Activated CD4-positive, alpha-beta T cell treated with anti-CD3 and anti-CD28 coated beads, Interleukin-2, amount 50 U/mL, for 24 hours (primary cell): ENCODE measurements around the gene SLC12A4.

Experiments
- DNase-seq, 2 donors: peaks; one replicate each; pipeline ENCODE4 v3.0.0-alpha.2; 2020; ENCODE audit warnings: low read depth in 1 of 2, low spot score in 1 of 2

Gene SLC12A4

DNA sequence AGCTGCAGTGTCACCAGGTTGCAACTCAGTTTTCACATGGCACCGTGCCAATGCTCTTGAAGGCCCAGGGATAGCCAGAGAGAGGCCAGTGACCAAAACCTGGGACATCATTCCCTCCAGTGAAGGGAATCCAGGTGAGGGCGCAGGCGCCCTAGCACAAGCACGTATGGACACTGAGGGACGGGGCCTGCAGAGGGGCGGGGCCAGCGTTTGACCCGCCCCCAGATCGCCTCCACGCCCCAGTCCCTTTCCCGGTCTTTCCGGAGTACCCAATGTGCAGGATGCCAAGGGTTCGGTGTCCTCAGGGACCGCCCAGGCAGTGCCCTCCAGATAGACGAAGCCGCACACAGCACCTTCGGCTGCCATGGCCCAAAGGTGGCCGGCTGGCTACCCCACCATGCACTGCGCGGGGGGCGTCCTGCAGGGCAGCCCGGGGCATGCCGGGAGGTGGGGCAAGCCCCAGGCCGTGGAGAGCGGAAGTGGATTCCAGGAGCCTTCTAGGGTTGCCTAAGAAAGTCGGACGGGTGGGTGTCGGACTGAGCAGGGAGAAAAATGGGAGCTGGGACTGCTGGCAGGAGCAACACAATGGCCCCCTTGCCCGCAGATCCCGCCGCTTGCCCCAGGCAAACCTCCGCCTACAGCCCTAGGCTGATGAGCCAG, 4.6 kb downstream of the SLC12A4 start:
- DNase-seq = no peak

DNA sequence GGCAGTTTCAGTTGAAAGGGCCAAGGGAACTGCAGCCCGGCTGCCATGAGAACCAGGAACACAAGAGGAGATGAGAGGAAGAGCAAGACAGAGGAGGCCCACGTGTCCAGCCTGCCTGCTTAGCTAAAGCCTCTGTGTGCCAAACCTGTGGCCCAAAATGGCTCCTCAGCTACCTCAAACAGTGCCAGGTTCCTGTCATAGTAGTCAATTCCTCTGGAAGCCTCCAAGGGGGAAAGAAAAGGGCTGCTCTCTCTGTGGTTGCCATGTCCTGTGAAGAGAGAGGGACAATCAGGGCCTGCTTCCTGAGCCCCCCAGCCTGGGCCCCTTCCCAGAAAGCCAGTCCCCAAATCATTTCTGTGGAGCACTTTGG, 5.2 kb downstream of the SLC12A4 start:
- no peak for DNase-seq

DNA sequence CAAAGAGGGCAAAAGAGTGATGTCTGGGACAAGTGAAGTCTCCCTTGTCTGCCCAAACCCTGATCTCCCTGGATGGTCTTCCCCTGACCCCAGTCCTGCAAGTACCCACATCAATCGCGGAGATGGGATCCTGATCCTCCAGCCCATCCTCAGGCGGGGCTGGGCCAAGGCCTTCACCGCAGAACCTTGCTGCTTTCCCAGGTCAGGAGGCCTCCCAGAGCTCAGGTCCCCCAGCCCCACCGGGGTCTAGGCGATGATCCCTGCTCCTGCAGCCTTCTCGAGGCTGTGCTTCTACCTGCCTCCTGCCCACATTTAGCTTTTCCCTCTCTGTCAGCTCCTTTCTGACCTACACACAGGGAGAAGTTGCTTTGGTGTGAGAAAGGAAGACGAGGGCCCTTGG, 6.3 kb downstream of the SLC12A4 start:
- no peak for DNase-seq

DNA sequence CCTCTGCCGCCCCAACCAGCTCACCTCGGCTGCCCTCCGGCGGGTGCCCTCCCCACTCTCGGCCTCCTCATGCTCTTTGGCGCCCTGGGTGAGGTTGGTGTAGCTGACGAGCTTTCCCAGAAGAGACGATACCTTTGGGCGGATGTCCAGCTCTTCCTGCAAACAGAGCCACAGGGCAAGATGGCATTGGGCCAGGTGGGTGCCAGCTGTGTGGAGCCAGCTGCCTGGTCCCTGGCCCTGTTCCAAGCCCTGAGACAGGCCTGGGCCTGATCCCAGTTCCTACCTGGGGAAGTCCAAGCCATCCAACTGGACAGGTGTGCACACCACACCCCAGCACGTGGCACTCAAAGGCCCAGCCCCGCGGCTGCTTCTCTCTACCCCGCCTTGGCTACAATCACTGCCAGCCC, 6.9 kb downstream of the SLC12A4 start:
- DNase-seq = no peak

DNA sequence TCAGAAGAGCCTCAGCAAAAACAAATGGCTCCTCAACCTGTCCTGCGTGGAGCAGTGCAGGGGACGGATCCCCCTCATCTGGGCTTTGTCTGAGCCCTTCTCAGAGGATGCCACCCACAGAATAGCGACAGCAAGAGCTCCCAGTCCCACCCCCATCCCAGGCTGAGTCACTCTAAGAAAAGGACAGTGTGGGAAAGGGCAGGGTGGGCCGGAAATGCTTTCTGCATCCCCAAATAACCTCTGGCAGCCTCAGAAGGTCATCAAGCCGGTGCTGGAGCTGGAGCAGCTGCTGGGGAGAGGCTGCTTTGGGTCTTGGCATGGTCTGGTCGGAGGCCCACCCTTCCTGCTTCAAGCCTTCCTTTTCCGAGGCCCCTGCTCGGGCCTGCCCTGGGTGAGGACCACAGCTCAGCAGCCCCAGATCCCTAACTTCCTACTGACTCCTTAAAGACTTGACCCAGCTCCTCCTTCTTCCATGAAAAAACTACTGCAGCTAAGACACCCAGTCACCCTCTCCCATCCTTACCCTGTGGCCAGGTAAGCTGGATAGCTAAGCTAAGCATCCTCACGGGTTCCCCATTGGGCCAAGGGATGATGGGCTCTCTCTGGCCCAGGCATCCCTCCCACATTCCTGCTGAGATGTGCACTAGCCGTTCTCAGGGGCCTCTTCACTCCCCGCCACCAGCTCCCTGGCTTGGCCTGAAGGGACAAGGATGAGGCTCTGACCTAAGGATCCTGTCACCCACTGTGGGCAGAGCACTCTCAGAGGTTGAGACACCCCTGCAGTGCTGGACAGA, 8.7 kb downstream of the SLC12A4 start:
- no peak for DNase-seq

DNA sequence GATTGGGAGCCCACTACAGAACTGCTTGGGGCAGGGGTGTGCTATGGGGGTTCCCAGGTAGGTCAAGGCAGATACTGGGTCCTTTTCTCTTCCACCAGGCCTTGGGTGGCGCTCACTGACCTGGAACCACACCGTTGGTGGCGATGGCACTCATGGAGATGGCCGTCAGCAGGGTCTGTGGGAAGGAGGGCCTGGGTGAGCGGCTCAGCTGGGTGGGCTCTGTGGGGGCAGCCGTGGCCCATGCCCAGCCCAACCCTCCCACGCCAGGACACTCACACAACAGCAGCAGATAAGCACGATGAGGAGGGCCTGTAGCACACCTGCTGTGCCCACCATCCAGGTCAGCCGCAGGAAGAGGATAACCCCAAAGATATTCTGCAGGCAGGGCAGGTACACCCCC, 10.8 kb downstream of the SLC12A4 start:
- DNase-seq = no peak

DNA sequence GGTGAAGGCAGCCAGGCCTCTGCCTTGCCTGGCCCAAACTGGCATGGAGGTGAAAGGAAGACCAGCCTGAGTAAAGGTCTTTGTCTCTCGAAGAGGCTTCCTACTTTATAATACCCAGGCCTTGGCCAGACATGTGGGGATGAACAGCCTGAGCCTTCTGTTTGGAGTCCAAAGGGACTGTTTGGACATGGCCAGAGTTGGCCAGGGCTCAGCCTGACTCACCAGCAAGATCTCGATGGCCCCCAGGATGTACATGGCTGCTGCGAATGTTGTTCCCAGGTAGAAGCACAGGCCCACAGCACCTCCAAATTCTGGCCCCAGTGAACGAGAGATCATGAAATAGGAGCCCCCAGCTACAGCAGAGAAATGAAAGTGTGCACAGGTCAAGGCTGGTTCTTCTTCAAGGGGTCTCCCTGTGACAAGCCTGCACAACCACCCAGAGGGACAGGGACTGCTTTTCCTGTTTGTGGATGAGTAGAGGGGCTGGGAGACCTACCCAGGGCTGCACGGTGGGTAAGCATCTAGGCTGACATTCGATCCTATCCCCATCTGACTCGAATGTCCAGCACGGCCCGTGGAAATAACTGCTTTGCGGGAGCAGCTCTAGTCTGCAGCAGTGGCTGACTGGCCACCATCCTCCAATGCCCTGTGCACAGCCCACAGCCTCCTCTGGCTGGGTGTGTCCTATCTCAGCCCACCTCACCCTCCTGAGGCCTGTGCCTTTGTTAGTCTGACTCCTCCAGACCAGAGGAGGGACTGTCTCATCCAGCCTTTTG, 13.8 kb downstream of the SLC12A4 start:
- no peak for DNase-seq

DNA sequence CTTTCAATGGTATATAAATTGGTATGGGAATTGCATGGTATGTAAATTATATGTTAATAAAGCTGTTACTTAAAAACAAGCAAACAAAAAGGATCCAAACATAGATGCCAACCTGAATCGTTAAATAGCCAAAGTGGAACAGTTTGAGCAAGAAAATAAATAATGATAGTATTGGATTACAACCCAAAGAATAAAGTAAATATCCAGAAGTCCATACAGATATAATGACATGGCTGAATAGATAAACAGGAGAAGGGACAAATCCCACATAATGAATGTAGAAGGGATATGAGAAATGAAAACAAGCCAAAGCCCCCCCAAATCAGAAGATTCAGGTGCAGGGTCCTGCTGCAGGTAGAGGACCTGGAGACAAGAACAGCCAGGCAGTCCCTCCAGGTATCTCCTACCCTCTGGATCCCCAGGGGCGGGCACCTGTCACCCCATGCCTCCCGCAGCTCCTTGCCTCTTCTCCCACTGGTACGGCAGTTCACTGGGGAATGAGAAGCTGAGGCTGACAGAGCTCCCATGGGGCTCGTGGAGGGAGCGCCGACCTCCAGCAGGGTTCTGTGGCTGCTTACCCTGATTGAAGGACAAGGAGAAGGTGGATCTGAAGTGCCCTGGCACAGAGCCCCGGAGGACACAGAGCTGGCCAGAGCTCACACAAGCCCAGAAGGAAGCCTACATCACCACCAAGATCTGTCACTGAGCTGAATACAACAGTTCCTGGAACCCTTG, 14.6 kb downstream of the SLC12A4 start:
- no peak for DNase-seq

DNA sequence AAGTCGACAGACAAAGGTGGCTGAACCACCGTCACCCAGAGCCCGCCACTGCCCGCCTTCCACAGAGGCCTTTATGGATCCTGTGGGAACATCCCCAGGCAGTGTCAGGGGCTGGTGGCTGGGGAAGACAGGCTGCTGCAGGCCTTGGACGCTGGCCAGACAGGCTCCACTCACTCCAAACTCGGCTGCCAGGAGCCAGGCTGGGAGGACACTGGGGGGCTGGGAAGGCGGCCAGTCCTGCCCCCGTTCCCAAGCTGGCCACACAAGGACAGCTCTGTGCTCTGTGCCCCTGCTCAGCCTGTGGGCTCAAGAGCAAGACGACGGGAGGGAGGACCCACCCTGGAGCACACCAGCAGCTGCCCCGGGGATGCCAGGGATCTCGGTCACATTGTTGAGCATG, 17.0 kb downstream of the SLC12A4 start:
- no peak for DNase-seq

DNA sequence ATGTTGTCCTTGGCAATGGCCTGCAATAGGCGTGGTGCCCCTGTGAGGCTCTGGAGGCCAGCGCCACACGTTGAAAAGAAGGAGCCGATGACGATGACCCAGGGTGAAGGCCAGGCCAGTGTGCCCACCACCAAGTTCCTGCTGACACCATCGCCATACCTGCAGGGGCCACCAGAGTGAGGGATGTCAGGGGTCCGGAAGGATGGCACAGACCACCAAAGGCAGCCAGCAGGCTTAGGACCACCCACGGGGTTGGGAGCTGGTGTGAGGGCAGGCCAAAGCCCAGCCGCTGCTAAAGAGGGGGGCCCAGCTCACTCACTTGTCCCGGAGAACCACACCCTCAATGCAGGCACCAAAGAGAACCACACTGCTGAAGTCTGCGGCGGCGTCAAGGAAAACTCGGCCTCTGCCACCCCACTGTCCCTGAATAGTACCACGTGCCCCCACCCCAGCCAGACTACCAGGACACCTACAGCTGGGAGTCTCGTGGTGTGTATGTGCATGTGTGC, 18.0 kb downstream of the SLC12A4 start:
- no peak for DNase-seq

DNA sequence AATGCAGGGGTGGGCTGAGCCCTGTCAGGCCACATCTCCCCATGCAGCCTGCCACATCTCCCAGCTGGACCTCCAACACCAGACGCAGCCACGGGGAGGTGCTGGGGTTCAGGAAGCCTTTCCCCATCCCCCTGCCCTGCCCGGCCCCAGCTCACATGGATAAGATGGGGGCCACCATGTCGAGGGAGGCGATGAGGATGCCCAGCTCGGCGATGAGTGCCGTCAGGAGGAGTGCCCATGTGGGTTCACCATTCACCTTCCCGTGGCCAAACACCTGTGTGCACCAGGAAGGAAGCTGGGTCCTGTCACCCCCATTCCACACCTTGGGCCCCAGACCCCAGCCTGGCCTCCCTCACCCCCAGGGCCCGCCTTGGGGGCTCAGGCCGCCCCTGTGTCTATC, 18.8 kb downstream of the SLC12A4 start:
- no peak for DNase-seq

DNA sequence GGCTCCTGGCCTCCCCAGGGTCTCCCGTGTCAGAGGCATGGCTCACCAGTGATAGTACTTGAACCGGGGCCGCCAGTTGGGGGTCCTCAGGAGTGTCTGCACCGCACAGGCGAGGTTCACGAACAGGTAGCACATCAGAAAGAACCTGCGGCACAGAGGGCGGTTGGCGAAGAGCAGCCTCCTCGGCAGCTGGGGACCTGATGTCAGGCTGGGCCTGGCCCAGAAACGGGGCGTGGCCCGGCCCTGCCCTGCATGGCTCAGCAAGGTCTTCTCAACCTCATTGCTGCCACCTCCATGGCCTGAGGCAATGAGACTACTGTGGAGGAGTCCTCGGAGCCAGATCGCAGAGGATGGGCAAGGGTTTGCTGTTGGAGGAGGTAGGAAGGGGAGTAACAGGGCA, 20.4 kb downstream of the SLC12A4 start:
- DNase-seq = no peak

DNA sequence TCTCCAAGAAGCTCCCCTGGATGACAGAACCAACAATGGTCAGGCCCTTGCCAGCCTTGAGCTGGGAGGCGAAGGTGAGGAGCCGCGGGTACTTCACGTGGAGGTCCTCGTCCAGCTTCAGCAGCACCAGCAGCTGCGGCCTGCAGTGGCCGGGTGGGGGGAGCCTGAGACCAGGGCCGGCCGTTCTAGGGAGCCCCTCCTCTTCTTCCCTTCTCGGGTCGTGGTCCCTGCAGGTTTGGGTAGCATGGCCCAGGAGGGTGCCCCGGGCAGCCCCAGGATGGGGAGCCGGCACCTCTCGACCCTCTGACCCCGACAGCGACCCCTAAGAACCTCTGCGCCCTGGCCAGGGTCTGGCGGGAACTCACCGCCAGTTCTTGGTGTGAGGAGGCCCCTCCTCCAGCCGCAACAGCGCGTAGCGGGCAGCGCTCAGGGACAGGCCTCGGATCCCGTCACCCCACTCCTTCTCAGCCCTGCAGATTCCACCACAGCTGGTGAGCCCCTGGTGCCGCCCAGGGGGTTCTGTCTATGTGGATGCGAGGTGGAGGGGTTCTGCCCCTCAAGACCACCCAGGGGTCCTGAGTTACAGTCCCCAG, 21.4 kb downstream of the SLC12A4 start:
- no peak for DNase-seq

DNA sequence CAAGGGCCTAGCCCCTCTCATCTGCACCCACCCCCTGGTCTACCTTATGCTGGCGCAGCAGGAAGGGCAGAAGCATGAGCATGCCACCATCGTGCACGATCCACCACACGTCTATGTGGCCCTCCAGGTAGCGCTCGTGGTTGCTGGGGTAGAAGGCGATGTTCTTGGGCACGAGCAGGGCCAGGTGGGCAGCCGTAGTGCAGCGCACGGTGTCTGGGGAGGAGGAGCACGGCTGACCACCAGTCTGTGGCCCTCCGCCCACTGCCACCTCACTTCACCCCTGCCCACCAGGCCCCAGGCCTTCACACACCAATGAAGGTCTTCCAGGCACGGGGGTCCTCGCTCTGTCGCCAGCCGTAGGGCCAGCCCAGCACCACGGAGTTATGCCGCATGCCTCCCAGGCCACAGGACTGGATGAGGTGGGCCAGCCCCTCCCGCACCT, 22.3 kb downstream of the SLC12A4 start:
- DNase-seq = no peak

DNA sequence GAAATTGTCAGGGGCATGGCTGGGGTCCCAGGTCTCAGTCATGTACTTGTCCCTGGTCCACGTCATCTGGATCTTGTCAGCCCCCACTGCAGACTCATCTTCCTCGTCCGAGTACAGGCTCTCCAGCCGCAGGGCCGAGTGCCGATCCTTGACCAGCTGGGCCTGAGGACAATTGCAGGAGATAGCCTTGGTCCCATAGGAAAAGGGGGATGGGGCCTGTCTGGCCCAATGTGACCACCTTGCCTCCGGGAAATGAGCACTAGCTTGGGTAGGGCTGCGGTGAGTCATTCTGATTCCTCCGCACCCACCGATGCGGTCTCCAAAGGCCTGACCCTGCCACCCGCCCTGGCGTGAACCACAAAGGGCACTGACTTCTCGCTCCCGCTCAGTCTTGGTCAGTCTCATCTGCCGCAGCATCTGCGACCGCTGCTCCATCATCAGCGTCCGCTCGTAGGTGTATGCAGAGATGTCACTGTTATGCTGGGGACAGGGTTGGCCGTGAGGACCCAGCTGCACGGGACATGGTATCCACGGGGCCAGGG, 23.0 kb downstream of the SLC12A4 start:
- no peak for DNase-seq

DNA sequence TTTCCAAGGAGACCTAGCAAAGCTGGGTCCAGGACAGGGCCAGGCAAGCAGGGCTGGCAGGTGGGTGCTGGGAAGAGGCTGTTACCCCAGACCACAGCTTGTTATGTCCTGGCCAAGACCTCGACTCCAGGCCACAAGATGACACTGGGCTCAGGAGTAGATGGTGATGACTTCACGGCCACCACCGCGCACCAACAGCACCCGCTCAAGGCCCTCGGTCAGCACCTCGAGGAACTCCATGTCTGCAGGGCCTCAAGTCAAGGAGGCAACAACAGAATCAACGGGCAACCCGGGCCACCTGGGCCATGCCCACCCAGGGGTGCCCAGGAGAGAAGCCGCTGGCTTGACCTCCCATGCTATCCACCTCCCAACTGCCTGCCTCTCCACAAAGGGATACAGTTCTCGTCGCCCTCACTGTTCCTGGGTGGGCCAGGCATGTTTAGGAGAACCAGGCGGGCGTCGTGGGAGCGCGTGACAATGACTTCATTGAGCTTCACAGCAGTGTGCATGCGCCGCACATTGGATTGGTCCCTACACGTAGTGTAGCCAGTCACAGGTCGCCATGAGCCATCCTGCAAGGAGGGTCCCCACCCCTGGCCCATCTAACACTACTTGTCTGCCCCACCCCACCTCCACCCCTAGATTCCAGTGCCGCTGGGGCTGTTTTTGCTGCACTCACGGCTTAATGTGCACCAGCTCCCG, 23.6 kb downstream of the SLC12A4 start:
- DNase-seq = no peak

DNA sequence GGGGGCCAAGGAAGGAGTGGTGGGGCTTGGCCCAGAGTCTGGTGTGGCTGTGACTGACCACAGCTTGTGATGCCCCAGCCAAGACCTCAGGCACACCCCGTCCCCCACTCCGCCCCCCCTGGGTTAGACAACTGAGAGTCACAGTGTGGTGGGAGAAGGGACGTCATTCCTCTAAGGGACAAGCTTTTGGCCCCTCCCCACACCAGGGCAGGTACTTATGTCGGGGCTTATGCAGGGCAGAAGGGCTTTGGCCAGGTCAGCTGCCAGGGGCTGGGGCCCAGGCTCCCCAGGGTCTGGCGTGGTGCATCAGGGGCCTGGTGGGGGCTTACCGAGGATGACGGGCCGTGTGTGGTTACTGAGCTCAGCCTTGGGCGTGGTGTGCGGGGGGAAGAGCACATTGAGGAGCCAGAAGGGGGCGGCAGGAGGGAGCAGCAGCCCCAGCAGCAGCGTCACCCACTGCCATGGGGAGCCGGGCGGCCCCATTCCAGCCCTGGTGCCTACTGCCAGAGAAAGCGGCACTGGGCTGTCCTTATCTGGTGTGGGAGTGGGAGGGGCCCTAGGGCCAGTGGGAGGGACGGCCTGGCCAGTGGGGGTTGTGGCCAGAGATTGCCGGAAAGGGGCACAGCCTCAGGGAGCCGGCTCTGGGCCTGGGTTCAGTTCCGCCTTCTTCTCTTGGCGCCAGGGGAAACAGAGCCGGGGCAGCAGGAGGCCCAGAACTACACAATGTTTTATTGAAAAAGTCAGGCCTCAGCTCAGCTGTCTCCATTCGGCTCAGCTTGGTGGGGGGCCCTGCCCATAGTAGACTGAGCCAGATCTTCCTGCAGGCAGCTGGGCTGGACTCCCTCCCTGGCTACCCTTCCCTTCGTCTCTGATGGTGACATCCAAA, 24.6 kb downstream of the SLC12A4 start, which contains the start of gene LCAT:
Gene LCAT, minus strand, starts transcription at position 502 of the 886 bp plus-strand sequence. Its CDS starts 19 bp downstream, at position 483.
- DNase-seq = no peak

DNA sequence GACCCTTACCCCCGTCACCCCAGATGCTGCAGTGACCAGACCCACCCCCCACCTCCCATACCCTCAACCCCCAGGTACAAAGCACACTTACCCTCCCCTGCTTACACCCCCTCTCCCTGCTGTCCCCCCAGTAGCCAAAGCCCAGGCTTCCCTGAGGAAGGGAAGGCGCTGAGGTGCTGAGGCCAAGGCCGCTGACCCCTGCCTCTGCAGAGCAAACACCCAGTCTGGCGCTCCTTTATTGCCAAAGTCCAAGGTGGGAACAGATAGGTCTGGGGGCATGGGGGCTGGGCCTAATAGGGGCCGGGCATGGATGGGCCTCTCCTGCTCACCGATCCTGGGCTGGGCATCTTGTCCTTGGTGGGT, 25.2 kb downstream of the SLC12A4 start:
- DNase-seq = no peak
